Body of pancreas (tissue), 4 donors: ENCODE data around the gene ATP7B. TPM values are rescaled to one million over a fixed set of nuclear protein-coding genes. Genes with fewer than 3 reads are reported as not detected.

ENCODE experiments used
- ATAC-seq: fragments of 150-250 bp; one replicate; pipeline ENCODE4 v1.9.1; 2016
- DNase-seq, 4 donors: peaks; one replicate each; pipeline ENCODE4 v3.0.0-alpha.2; 2019
- H3K27ac ChIP-seq, 4 donors: fragments of 200-600 bp; sonication (generic); 1 replicate in 3 of 4; 2 replicates in 1 of 4; pipeline versions ENCODE4 v1.5.1 to v1.6.1; 2016 to 2019; ENCODE audit warnings: mild to moderate bottlenecking in 1 of 4, mixed read lengths in 1 of 4, moderate library complexity in 1 of 4
- H3K27me3 ChIP-seq, 2 donors: fragments of 200-600 bp; sonication (generic); one replicate each; pipeline ENCODE4 v1.6.0; 2016; ENCODE audit warnings: mild to moderate bottlenecking in 1 of 2
- H3K36me3 ChIP-seq, 2 donors: fragments of 200-600 bp; sonication (generic); replicated peaks in 1 of 2; 2 replicates each; pipeline ENCODE4 v1.5.1; 2016; ENCODE audit warnings: low read depth in 2 of 2; ENCODE audit not compliant: insufficient read depth in 1 of 2
- H3K4me1 ChIP-seq: fragments of 200-600 bp; sonication (generic); one replicate; pipeline ENCODE4 v1.6.0; 2016
- H3K4me3 ChIP-seq, 2 donors: fragments of 200-600 bp; sonication (generic); 1 replicate in 1 of 2; 2 replicates in 1 of 2; pipeline ENCODE4 v1.5.1; 2016 to 2019
- H3K9me3 ChIP-seq, 3 donors: fragments of 200-600 bp; sonication (generic); 1 replicate in 2 of 3; 2 replicates in 1 of 3; pipeline ENCODE4 v1.5.1; 2016
- CTCF ChIP-seq, 7 experiments: fragments of 450-650 bp in 4 of 7; fragments of 200-600 bp in 3 of 7; sonication (generic) in 3 of 7; IDR thresholded peaks; one replicate each; pipeline ENCODE4 v1.5.1; 2016 to 2019; ENCODE audit warnings: antibody characterized with exemption in 7 of 7
- POLR2A ChIP-seq, 3 donors: fragments of 450-650 bp; IDR thresholded peaks; one replicate each; pipeline ENCODE4 v1.6.1; 2016; ENCODE audit warnings: antibody characterized with exemption in 3 of 3, mild to moderate bottlenecking in 2 of 3
- WGBS, 2 donors: methylation state at CpG; one replicate each; pipeline ENCODE4 v1.1.5; 2017; 5-methylcytosine and 5-hydroxymethylcytosine counted together
- intact Hi-C: fragments of 100-400 bp; cut with DNase I; formaldehyde crosslinking; loops from one replicate; pipeline ENCODE4 v1.15.1; 2023
- total RNA-seq, 2 donors: library from RNA; depleted of rRNA; stranded (reverse); fragments of >200 nt; gene quantifications; one replicate each; pipeline ENCODE4 v1.1.0, GENCODE V29; 2016

Gene ATP7B
- total RNA-seq, 2 donors from 2014 or later, result 5.7 to 6.9 TPM

GRCh38 chr13:51933466-51934058 lies 77.7 kb downstream of the ATP7B start:
- Histone ChIP-seq H3K27me3 (no peaks in the 10 kb centered on the region), H3K4me1 (no peaks in the 10 kb centered on the region), H3K36me3 (no peaks in the 10 kb centered on the region), H3K4me3 (no peak overlapping the region), H3K27ac (no peak overlapping the region), H3K9me3 (no peaks in the 10 kb centered on the region)
- no peak for DNase-seq
- WGBS, 2 donors, result 82 to 84% methylated on average over 14 of the region's 14 CpGs
- ATAC-seq, result no peak
- TF ChIP-seq CTCF (IDR thresholded peaks at IDR 0.05) (no peak), POLR2A (IDR thresholded peaks at IDR 0.05) (no peak)
- intact Hi-C loops, result no loop called here

- intact Hi-C loops, result no loop called here
- 92 to 96% methylated on average over 9 of the region's 9 CpGs for WGBS, 2 donors
Measured at GRCh38 chr13:51932231-51932630, 79.0 kb downstream of the ATP7B start.

GRCh38 chr13:51931606-51932005 lies 79.6 kb downstream of the ATP7B start:
- TF ChIP-seq CTCF (IDR thresholded peaks at IDR 0.05) (no peak), POLR2A (IDR thresholded peaks at IDR 0.05) (no peak)
- no peaks in the 10 kb centered on the region for H3K36me3 ChIP-seq
- DNase-seq (no peak), ATAC-seq (no peak)
- intact Hi-C loops, result no loop called here
- H3K27me3 ChIP-seq, result no peaks in the 10 kb centered on the region
- H3K27ac ChIP-seq, result no peak overlapping the region
- no peaks in the 10 kb centered on the region for H3K4me1 ChIP-seq
- 95 to 96% methylated on average over 6 of the region's 6 CpGs for WGBS, 2 donors
- no peaks in the 10 kb centered on the region for H3K9me3 ChIP-seq
- no peak overlapping the region for H3K4me3 ChIP-seq

More at GRCh38 chr13:51932231-51932630, 79.0 kb downstream of the ATP7B start:
- Histone ChIP-seq H3K9me3 (no peaks in the 10 kb centered on the region), H3K4me3 (no peak overlapping the region), H3K4me1 (no peaks in the 10 kb centered on the region), H3K36me3 (no peaks in the 10 kb centered on the region), H3K27me3 (no peaks in the 10 kb centered on the region), H3K27ac (no peak overlapping the region)
- DNase-seq, result no peak
- ATAC-seq, result no peak
- TF ChIP-seq POLR2A (IDR thresholded peaks at IDR 0.05) (no peak), CTCF (IDR thresholded peaks at IDR 0.05) (no peak)

DNA sequence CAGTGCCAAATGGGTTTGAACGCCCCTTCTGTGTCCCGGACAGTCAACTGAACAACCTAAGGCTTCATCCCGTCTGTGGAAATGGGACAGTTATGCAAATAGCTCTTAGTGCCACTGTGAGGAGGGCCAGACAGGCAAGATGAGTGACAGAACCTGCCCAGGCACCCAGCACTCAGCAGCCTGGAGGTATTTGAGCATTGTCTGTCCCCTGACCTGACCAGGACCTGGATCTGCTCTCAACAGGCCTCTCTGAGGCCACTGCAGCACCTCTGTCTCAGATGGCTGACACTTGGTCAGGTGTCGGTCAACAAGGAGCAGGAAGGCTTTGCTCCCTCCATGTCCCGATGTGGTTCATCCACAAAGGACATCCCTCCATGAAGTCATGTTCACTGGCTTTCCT lies 81.6 kb downstream of the ATP7B start:
- Histone ChIP-seq H3K4me1 (no peaks in the 10 kb centered on the region), H3K27me3 (no peaks in the 10 kb centered on the region), H3K36me3 (no peaks in the 10 kb centered on the region), H3K9me3 (no peaks in the 10 kb centered on the region), H3K4me3 (no peak overlapping the region), H3K27ac (no peak overlapping the region)
- DNase-seq (no peak), ATAC-seq (no peak)
- intact Hi-C loops, result no loop called here
- WGBS, 2 donors, result 86 to 93% methylated on average over 5 of the region's 5 CpGs
- TF ChIP-seq POLR2A (IDR thresholded peaks at IDR 0.05) (no peak), CTCF (IDR thresholded peaks at IDR 0.05) (no peak)

- H3K4me3 ChIP-seq, result no peak overlapping the region
- no peak overlapping the region for H3K27ac ChIP-seq
- H3K4me1 ChIP-seq, result no peaks in the 10 kb centered on the region
- ATAC-seq (no peak), DNase-seq (no peak)
- intact Hi-C loops, result no loop called here
- H3K9me3 ChIP-seq, result no peaks in the 10 kb centered on the region
- no peaks in the 10 kb centered on the region for H3K36me3 ChIP-seq
- H3K27me3 ChIP-seq, result no peaks in the 10 kb centered on the region
- no peak for TF ChIP-seq POLR2A (IDR thresholded peaks at IDR 0.05)
- no peak for TF ChIP-seq CTCF (IDR thresholded peaks at IDR 0.05)
- WGBS, 2 donors, result 89 to 94% methylated on average over 9 of the region's 9 CpGs
Measured at GRCh38 chr13:51928231-51928630, 83.0 kb downstream of the ATP7B start.
